ENCODE measurements around the gene ARF6. TPM values are rescaled to one million over a fixed set of nuclear protein-coding genes. Genes with fewer than 3 reads are reported as not detected.
A peak's percentile ranks its signal among the peaks of the same experiment; 100 is the strongest.

The ARF6 gene
- polyA plus RNA-seq, 1 donor from 2014 or later: 24.1 TPM

GRCh38 chr14:49867831-49868719 lies 24.8 kb upstream of the ARF6 start:
- Histone ChIP-seq H3K9ac (ENCODE audit: low read length) (peak overlapping the region; percentile 65), H3K27me3 (ENCODE audit: insufficient read depth, low read depth, low read length) (no peaks in the 10 kb centered on the region), H3K79me2 (replicated peaks; ENCODE audit: insufficient read depth, low read length) (no peaks in the 10 kb centered on the region), H4K20me1 (ENCODE audit: insufficient read depth) (no peaks in the 10 kb centered on the region), H3K9me3 (ENCODE audit: low read length) (no peaks in the 10 kb centered on the region), H3K9me2 (ENCODE audit: insufficient read depth, low read length) (no peaks in the 10 kb centered on the region), H3K4me2 (ENCODE audit: low read length) (peak overlapping the region; percentile 82), H3K27ac (ENCODE audit: low read length) (peak overlapping the region; percentile 28), H3F3A (ENCODE audit: insufficient read depth, low read length, poor library complexity, severe bottlenecking) (peaks cover 10% of the 10 kb centered on the region), H3K36me3 (ENCODE audit: insufficient read depth, low read length) (no peaks in the 10 kb centered on the region), H2AFZ (ENCODE audit: low read depth, low read length) (peak overlapping the region; percentile 48), H3K4me3 (ENCODE audit: low read length) (peak overlapping the region; percentile 77)
- TF ChIP-seq RAD21 (conservative IDR thresholded peaks at IDR 0.05) (no peak), MXI1 (conservative IDR thresholded peaks at IDR 0.05; ENCODE audit: poor library complexity, severe bottlenecking) (peak; percentile 53), TAF1 (IDR thresholded peaks at IDR 0.05; ENCODE audit: low read depth) (no peak)

- no peaks in the 10 kb centered on the region for H3K27me3 ChIP-seq (ENCODE audit: insufficient read depth, low read depth, low read length)
- H3F3A ChIP-seq (ENCODE audit: insufficient read depth, low read length, poor library complexity, severe bottlenecking): peaks cover 8% of the 10 kb centered on the region
- H3K36me3 ChIP-seq (ENCODE audit: insufficient read depth, low read length): no peaks in the 10 kb centered on the region
- H3K4me3 ChIP-seq (ENCODE audit: low read length): peak overlapping the region; percentile 77
- no peak overlapping the region for H2AFZ ChIP-seq (ENCODE audit: low read depth, low read length)
- peak overlapping the region; percentile 22 for H3K27ac ChIP-seq (ENCODE audit: low read length)
- TF ChIP-seq EZH2 (IDR thresholded peaks at IDR 0.05; ENCODE audit: borderline replicate concordance, insufficient read depth, low read length, poor library complexity, severe bottlenecking) (no peak), SMC3 (conservative IDR thresholded peaks at IDR 0.05; ENCODE audit: poor library complexity) (no peak), MXI1 (conservative IDR thresholded peaks at IDR 0.05; ENCODE audit: poor library complexity, severe bottlenecking) (no peak), RAD21 (conservative IDR thresholded peaks at IDR 0.05) (no peak), CTCF (IDR thresholded peaks at IDR 0.05; ENCODE audit: poor library complexity, severe bottlenecking) (no peak), EP300 (conservative IDR thresholded peaks at IDR 0.05; ENCODE audit: poor library complexity, severe bottlenecking) (no peak), REST (IDR thresholded peaks at IDR 0.05; ENCODE audit: borderline replicate concordance) (no peak), POLR2AphosphoS5 (IDR thresholded peaks at IDR 0.05) (no peak), TAF1 (IDR thresholded peaks at IDR 0.05; ENCODE audit: low read depth) (no peak)
- no peaks in the 10 kb centered on the region for H3K9me2 ChIP-seq (ENCODE audit: insufficient read depth, low read length)
- H3K9ac ChIP-seq (ENCODE audit: low read length): peak overlapping the region; percentile 65
- no peaks in the 10 kb centered on the region for H3K9me3 ChIP-seq (ENCODE audit: low read length)
- no peaks in the 10 kb centered on the region for H3K79me2 ChIP-seq (replicated peaks; ENCODE audit: insufficient read depth, low read length)
- H3K4me2 ChIP-seq (ENCODE audit: low read length): peak overlapping the region; percentile 82
- no peaks in the 10 kb centered on the region for H4K20me1 ChIP-seq (ENCODE audit: insufficient read depth)
Observed at GRCh38 chr14:49868720-49869114, 24.2 kb upstream of the ARF6 start.
